H1 (cell line): ENCODE measurements around the gene CTXN1.

ENCODE experiments used
- CREB1 ChIP-seq: IDR thresholded peaks from 2 replicates; pipeline ENCODE4 v1.6.1; 2012; ENCODE audit warnings: inconsistent platforms
- EZH2 ChIP-seq: fragments of 200-600 bp; sonication (generic); IDR thresholded peaks from 2 replicates; pipeline ENCODE4 v1.7.1; 2012; ENCODE audit warnings: low read depth, mild to moderate bottlenecking, moderate library complexity, low read length, inconsistent platforms; ENCODE audit not compliant: severe bottlenecking
- MAFK ChIP-seq: IDR thresholded peaks from 2 replicates; pipeline ENCODE4 v1.6.1; 2012; ENCODE audit warnings: low read depth, mild to moderate bottlenecking, improper control_type of control experiment, low read length
- TF ChIP-seq, protein P1 (sequence below), 3 experiments: IDR thresholded peaks; 1 replicate in 2 of 3; 2 replicates in 1 of 3; pipeline versions ENCODE4 v1.5.1 to v1.6.1; 2011; ENCODE audit warnings: low read length in 3 of 3, mild to moderate bottlenecking in 3 of 3, inconsistent platforms in 2 of 3, low read depth in 1 of 3, moderate library complexity in 1 of 3; ENCODE audit not compliant: insufficient read depth in 1 of 3; ENCODE audit errors: control extremely low read depth in 1 of 3

DNA sequence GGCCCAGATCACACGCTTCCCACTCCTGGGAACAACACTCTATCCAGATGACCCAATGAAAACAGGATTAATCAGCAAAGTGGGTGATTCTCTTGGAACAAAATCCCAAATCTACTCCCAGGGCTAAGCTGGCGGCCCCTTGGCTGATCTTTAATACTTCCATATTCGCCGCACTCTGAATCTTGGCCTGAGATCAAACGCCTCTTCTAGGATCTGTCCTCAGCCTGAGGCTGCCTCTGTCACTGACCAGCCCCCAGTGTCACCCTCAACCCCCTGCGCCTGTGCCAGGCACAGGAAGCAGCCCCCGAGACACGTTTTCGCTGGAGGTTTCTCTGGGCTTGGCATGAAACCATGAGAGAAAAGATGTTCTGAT is 2.4 kb upstream of the CTXN1 start:
- TF ChIP-seq, protein P1, sequence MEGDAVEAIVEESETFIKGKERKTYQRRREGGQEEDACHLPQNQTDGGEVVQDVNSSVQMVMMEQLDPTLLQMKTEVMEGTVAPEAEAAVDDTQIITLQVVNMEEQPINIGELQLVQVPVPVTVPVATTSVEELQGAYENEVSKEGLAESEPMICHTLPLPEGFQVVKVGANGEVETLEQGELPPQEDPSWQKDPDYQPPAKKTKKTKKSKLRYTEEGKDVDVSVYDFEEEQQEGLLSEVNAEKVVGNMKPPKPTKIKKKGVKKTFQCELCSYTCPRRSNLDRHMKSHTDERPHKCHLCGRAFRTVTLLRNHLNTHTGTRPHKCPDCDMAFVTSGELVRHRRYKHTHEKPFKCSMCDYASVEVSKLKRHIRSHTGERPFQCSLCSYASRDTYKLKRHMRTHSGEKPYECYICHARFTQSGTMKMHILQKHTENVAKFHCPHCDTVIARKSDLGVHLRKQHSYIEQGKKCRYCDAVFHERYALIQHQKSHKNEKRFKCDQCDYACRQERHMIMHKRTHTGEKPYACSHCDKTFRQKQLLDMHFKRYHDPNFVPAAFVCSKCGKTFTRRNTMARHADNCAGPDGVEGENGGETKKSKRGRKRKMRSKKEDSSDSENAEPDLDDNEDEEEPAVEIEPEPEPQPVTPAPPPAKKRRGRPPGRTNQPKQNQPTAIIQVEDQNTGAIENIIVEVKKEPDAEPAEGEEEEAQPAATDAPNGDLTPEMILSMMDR (IDR thresholded peaks at IDR 0.05; ENCODE audit: control extremely low read depth in 1 of 3, insufficient read depth in 1 of 3, low read depth in 1 of 3, low read length in 3 of 3): no peak
- TF ChIP-seq MAFK (no peak), EZH2 (no peak), CREB1 (no peak)
